Ectodermal cell (in vitro differentiated cells): ENCODE measurements around the gene HUWE1.
A peak's percentile ranks its signal among the peaks of the same experiment; 100 is the strongest.

Source experiments
- H3K27ac ChIP-seq: 2 replicates; pipeline ENCODE4 v1.7.0; 2013; ENCODE audit warnings: mild to moderate bottlenecking, low read depth, low read length; ENCODE audit not compliant: insufficient read depth, poor library complexity, severe bottlenecking
- H3K27me3 ChIP-seq: 2 replicates; pipeline ENCODE4 v1.7.0; 2013; ENCODE audit warnings: mild to moderate bottlenecking, low read length; ENCODE audit not compliant: insufficient read depth, control insufficient read depth, poor library complexity, severe bottlenecking
- H3K36me3 ChIP-seq: one replicate; pipeline ENCODE4 v1.7.0; 2013; ENCODE audit warnings: low read length; ENCODE audit not compliant: control insufficient read depth, insufficient read depth
- H3K4me1 ChIP-seq: one replicate; pipeline ENCODE4 v1.7.0; 2013; ENCODE audit warnings: low read length; ENCODE audit not compliant: control insufficient read depth, insufficient read depth
- H3K4me3 ChIP-seq: 2 replicates; pipeline ENCODE4 v1.7.0; 2013; ENCODE audit warnings: low read depth, low read length, control low read depth; ENCODE audit not compliant: insufficient read depth
- H3K9me3 ChIP-seq: 2 replicates; pipeline ENCODE4 v1.7.0; 2013; ENCODE audit warnings: mild to moderate bottlenecking, low read length, moderate library complexity; ENCODE audit not compliant: control insufficient read depth
- WGBS, 2 experiments: methylation state at CpG; one replicate each; pipeline ENCODE4 v1.1.7; 2013; ENCODE audit warnings: missing lambda C conversion rate in 2 of 2; 5-methylcytosine and 5-hydroxymethylcytosine counted together

Gene HUWE1

GRCh38 chrX:53694642-53695041 lies 8.1 kb upstream of the HUWE1 start:
- Histone ChIP-seq H3K4me1 (peaks cover 5% of the 10 kb centered on the region), H3K9me3 (no peaks in the 10 kb centered on the region), H3K36me3 (no peaks in the 10 kb centered on the region), H3K27me3 (no peaks in the 10 kb centered on the region), H3K27ac (no peak overlapping the region), H3K4me3 (no peak overlapping the region)
- WGBS, 2 experiments, result 89% methylated on average over 1 of the region's 1 CpG; no CpG with 5 or more reads in 1 of the 2 experiments

DNA sequence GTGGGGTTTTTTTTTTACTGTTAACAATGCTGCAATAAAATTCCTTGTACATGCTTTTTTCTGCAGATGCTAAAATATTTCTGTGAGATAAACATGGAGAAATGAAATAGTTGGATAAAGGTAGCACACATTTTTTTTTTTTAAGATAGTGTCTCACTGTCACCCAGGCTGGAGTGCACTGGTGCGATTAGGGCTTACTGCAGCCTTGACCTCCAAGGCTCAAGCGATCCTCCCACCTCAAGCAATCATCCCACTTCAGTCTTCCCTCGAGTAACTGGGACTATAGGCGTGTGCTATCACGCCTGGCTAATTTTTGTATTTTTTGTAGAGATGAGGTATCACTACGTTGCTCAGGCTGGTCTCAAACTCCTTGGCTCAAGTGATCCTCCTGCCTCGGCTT lies 1.8 kb upstream of the HUWE1 start:
- H3K4me1 ChIP-seq, result no peaks in the 10 kb centered on the region
- no peaks in the 10 kb centered on the region for H3K36me3 ChIP-seq
- no peaks in the 10 kb centered on the region for H3K27me3 ChIP-seq
- H3K27ac ChIP-seq, result no peak overlapping the region
- no peaks in the 10 kb centered on the region for H3K9me3 ChIP-seq
- no peak overlapping the region for H3K4me3 ChIP-seq
- WGBS, 2 experiments, result 88 to 90% methylated on average over 6 to 7 of the region's 7 CpGs

GRCh38 chrX:53685711-53686110 lies 808 bp downstream of the HUWE1 start:
- H3K27me3 ChIP-seq, result no peaks in the 10 kb centered on the region
- H3K4me3 ChIP-seq, result peak overlapping the region; percentile 62
- H3K36me3 ChIP-seq, result no peaks in the 10 kb centered on the region
- WGBS, 2 experiments, result 0% methylated on average over 1 of the region's 4 CpGs
- no peaks in the 10 kb centered on the region for H3K4me1 ChIP-seq
- no peaks in the 10 kb centered on the region for H3K9me3 ChIP-seq
- no peak overlapping the region for H3K27ac ChIP-seq

DNA sequence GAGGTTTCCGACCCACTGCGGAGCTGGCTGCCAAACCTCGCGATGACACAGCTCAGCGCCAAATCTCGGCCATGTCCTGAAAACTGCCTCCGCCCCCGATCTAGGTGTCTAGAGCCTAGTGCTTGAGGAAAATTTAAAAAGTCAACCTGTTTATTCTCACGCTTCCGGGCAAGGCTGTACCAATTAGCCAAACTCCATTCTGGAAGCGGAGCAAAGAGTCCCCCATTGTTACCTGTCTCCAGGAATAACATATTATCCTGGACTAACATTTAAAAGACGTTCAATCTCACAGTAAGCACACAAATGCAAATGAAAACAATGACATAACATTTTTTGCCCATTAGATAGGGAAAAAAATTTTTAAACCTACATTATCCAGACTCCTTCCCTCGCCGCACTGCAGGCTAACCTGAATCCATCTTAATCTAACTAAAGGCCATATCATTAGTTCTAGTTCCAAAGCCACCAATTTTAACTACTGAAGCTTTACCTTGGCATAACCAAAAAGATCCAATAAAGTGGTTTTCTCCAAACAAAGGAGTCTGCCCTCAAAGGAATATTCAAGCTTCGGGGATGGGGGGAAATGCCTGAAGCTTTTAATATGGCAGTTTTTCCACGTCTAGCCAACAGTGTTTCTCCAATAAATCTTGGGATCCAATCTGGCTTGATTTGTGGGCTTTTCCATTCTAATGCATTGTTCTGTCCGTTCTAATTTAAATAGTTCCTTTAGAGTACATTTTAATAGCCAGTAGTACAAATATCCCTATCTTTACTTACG lies 1.9 kb downstream of the HUWE1 start:
- H3K27ac ChIP-seq, result peak overlapping the region; percentile 46

DNA sequence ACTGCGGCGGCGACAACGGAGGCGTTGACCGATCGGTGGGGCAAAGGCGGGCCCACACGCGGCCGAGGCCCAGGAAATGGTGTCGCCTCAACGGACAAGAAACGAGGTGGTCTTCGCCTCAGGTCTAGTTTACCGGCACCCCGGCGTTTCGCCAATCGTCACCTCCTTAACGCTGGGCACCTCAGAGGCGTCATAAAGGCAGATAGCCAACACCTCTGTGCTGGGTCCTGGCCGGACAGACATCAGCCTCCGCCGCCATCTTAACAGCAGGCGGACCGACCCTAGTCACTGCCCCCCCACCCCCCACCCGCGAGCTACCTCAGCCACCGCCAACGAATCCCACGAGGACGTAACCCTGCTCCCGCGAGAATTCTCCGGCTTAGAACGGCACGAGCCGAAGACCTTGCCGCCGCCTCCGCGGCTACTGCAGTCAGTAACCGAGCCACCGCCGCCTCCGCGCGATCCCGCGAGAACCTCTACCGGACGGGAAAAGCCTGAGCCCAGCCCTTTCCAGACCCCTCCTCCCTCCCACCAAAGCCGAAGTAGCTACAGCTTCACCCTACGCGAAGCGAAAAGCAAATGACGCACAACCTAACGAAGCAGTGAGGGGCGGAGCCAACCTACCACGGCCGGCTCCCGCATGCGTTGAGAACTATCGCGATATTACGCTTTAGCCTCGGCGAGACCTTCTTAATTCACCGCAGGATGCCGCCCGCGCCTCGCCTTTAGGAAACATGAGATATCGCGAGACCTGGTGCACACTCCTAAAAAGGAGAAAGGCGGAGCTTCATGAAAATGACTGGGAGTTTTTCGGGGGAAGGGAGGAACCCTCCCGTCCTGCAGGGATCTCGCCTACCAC lies 2.7 kb downstream of the HUWE1 start:
- WGBS, 2 experiments, result 0% methylated on average over 78 to 80 of the region's 80 CpGs
- Histone ChIP-seq H3K27ac (peak overlapping the region; percentile 83), H3K4me3 (peak overlapping the region; percentile 62), H3K36me3 (no peaks in the 10 kb centered on the region), H3K27me3 (no peaks in the 10 kb centered on the region), H3K4me1 (no peaks in the 10 kb centered on the region), H3K9me3 (no peaks in the 10 kb centered on the region)

More for the DNA sequence above, 1.9 kb downstream of the HUWE1 start:
- WGBS, 2 experiments, result 0% methylated on average over 15 to 16 of the region's 18 CpGs
- Histone ChIP-seq H3K9me3 (no peaks in the 10 kb centered on the region), H3K27me3 (no peaks in the 10 kb centered on the region), H3K4me1 (no peaks in the 10 kb centered on the region), H3K36me3 (no peaks in the 10 kb centered on the region), H3K4me3 (peak overlapping the region; percentile 62)

DNA sequence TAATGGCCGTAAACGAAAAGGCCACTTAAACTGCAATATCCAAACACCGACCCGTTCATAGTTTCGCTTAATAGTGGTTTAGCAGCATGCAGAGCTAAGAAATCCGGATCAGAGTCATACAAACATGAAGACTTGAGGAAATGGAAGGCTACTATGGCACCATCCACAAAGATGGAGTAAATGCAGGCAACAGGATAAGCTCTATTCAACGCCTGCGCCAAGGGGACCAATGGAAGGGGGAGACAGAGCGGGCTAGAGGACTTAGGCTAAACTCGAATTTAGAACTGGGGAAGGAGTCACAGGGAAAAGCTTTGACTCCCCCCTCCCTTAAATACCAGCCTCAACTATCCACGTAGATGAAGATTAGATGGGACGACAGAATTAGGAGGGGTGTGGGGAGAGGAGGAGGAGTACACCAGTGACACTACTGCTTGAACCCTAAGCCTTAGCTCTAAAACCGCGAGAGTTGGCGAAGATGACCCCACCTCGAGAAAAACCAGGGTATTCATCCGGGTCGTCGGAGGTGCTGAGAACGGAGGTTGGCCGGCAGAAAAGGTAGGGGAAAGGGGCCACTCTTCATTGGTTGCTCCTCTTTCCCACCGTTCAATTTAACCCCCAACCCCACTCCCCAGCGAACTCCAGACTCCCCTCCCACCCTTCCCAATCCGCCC lies 3.5 kb downstream of the HUWE1 start:
- peak overlapping the region; percentile 83 for H3K27ac ChIP-seq
- H3K27me3 ChIP-seq, result no peaks in the 10 kb centered on the region
- no peaks in the 10 kb centered on the region for H3K4me1 ChIP-seq
- WGBS, 2 experiments, result 1 to 2% methylated on average over 18 to 22 of the region's 24 CpGs
- peak overlapping the region; percentile 59 for H3K4me3 ChIP-seq
- H3K9me3 ChIP-seq, result no peaks in the 10 kb centered on the region
- no peaks in the 10 kb centered on the region for H3K36me3 ChIP-seq

GRCh38 chrX:53681661-53682060 lies 4.9 kb downstream of the HUWE1 start:
- Histone ChIP-seq H3K4me3 (no peak overlapping the region), H3K27me3 (no peaks in the 10 kb centered on the region), H3K9me3 (no peaks in the 10 kb centered on the region), H3K36me3 (no peaks in the 10 kb centered on the region), H3K27ac (no peak overlapping the region), H3K4me1 (no peaks in the 10 kb centered on the region)
- 81 to 100% methylated on average over 1 to 3 of the region's 3 CpGs for WGBS, 2 experiments

GRCh38 chrX:53678667-53679066 lies 7.9 kb downstream of the HUWE1 start:
- no peak overlapping the region for H3K4me3 ChIP-seq
- no peaks in the 10 kb centered on the region for H3K4me1 ChIP-seq
- no peak overlapping the region for H3K27ac ChIP-seq
- H3K27me3 ChIP-seq, result no peaks in the 10 kb centered on the region
- H3K36me3 ChIP-seq, result no peaks in the 10 kb centered on the region
- H3K9me3 ChIP-seq, result no peaks in the 10 kb centered on the region

DNA sequence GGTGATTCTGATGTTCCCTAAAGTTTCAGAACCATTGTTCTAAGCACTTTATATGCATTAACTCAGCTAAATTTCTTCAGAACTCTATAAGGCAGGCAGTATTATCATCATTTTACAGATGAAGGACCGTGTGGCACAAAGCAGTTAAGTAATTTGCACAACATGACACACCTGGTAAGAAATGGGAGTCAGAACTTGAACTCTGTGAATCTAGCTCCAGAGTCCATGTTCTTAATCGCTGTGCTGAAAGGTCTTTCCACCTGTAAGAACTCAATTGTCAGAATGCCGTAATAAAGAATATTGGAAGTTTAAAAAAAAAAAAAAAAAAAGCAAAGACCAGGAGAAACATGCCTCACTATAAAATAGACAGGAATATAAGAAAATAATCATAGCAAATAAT lies 9.2 kb downstream of the HUWE1 start:
- Histone ChIP-seq H3K4me1 (no peaks in the 10 kb centered on the region), H3K4me3 (no peak overlapping the region), H3K36me3 (no peaks in the 10 kb centered on the region), H3K27me3 (no peaks in the 10 kb centered on the region), H3K27ac (no peak overlapping the region), H3K9me3 (no peaks in the 10 kb centered on the region)
- WGBS, 2 experiments, result 94 to 100% methylated on average over 2 of the region's 3 CpGs

DNA sequence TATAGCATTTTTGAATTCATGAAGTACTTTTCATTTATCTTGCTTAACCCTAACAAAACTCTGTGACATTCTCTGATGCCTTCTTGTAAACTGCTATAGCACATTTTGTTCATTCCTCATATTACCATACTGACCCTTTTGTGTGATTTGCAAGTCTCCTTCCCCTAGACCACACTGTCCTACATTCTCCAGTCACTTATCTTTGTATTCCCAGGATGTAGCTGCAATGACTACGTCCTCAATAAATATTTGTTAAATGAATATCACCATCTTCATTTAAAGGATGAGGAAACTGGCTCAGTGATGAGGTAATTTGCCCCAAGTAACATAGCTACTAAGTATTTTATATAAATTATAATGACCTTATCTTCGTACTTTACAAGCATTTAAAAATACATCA lies 11.9 kb downstream of the HUWE1 start:
- H3K27me3 ChIP-seq, result no peaks in the 10 kb centered on the region
- H3K27ac ChIP-seq, result no peak overlapping the region
- no peaks in the 10 kb centered on the region for H3K4me1 ChIP-seq
- 100% methylated on average over 1 of the region's 2 CpGs; no CpG with 5 or more reads in 1 of the 2 experiments for WGBS, 2 experiments
- no peaks in the 10 kb centered on the region for H3K36me3 ChIP-seq
- no peak overlapping the region for H3K4me3 ChIP-seq
- no peaks in the 10 kb centered on the region for H3K9me3 ChIP-seq
